ENCODE results near the gene BCAR1.

- TF ChIP-seq CTCF (IDR thresholded peaks at IDR 0.05) = no peak
- no peak for TF ChIP-seq POLR2A (IDR thresholded peaks at IDR 0.05)
Measured at GRCh38 chr16:75252049-75252864, 833 bp upstream of the BCAR1 start.
